Activated T-cell treated with anti-CD3 and anti-CD28 coated beads, Interleukin-2, amount 50 U/mL, for 4 hours (primary cell): Measurements from ENCODE around the gene GTF2F2. TPM values are rescaled to one million over a fixed set of nuclear protein-coding genes. Genes with fewer than 3 reads are reported as not detected.
"Not testable (repeated sequence)": the region's sequence is repeated elsewhere in the genome, so short reads cannot be mapped to it uniquely, and the experiment has no call there.

Experiments
- ATAC-seq, 2 donors: fragments of 200-7000 bp; cut with Tn5 transposase; one replicate each; pipeline ENCODE4 v1.10.0; 2021
- DNase-seq: peaks from one replicate; pipeline ENCODE4 v3.0.0-alpha.2; 2020
- H3K27me3 Mint-ChIP-seq: one replicate; pipeline ENCODE4 v1.8.0; 2021; ENCODE audit warnings: low read depth, mixed read lengths
- H3K36me3 Mint-ChIP-seq: one replicate; pipeline ENCODE4 v1.8.0; 2022; ENCODE audit warnings: mixed read lengths; ENCODE audit not compliant: insufficient read depth
- H3K4me1 Mint-ChIP-seq: one replicate; pipeline ENCODE4 v1.8.0; 2021; ENCODE audit warnings: low read depth, mixed read lengths
- H3K4me3 Mint-ChIP-seq: one replicate; pipeline ENCODE4 v1.8.0; 2021; ENCODE audit warnings: mild to moderate bottlenecking, moderate library complexity, mixed read lengths
- H3K9me3 Mint-ChIP-seq: one replicate; pipeline ENCODE4 v1.8.0; 2021; ENCODE audit warnings: mixed read lengths
- total RNA-seq, 3 donors: library from RNA; stranded (reverse); gene quantifications; one replicate each; pipeline ENCODE4 v1.2.1, GENCODE V29; 2021

The GTF2F2 gene
- total RNA-seq, 3 donors from 2014 or later: 34.5 to 35.9 (median 35.5) TPM

DNA sequence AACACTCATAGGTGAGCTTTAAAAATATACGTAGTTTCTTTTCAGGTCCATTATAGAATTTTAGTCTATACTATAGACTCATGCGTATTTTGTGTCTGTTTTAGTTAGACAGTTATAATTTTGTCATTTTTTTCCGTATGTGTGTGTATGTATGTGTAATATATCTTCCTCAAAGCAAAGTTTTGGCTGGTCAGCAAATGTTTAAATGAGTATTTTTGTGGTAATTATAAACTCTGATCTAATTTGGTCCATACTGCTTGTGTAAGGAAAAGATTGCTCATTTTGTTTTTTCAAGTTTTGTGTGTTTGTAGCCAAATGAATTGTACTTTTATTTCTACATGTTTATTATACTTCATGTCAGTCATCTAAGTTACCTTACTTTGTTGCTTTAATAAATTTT is 60.0 kb downstream of the GTF2F2 start:
- DNase-seq: no peak
- no peak for ATAC-seq
- no peak overlapping the region for H3K4me3 Mint-ChIP-seq
- H3K9me3 Mint-ChIP-seq: no peaks in the 10 kb centered on the region
- H3K36me3 Mint-ChIP-seq: peaks cover 23% of the 10 kb centered on the region
- H3K4me1 Mint-ChIP-seq: peaks cover 42% of the 10 kb centered on the region
- H3K27me3 Mint-ChIP-seq: no peaks in the 10 kb centered on the region

- Mint-ChIP-seq H3K9me3 (no peaks in the 10 kb centered on the region), H3K27me3 (no peaks in the 10 kb centered on the region), H3K36me3 (peaks cover 20% of the 10 kb centered on the region), H3K4me1 (peaks cover 42% of the 10 kb centered on the region), H3K4me3 (no peak overlapping the region)
- no peak for DNase-seq
- ATAC-seq: peak in 1 of 2 donors; percentile 28
Observed at GRCh38 chr13:45180713-45181601, 60.6 kb downstream of the GTF2F2 start.

- Mint-ChIP-seq H3K9me3 (no peaks in the 10 kb centered on the region), H3K27me3 (no peaks in the 10 kb centered on the region), H3K4me1 (peaks cover 16% of the 10 kb centered on the region), H3K4me3 (no peak overlapping the region), H3K36me3 (peaks cover 16% of the 10 kb centered on the region)
- DNase-seq (no peak), ATAC-seq (no peak)
Observed at GRCh38 chr13:45184693-45185092, 64.4 kb downstream of the GTF2F2 start.

DNA sequence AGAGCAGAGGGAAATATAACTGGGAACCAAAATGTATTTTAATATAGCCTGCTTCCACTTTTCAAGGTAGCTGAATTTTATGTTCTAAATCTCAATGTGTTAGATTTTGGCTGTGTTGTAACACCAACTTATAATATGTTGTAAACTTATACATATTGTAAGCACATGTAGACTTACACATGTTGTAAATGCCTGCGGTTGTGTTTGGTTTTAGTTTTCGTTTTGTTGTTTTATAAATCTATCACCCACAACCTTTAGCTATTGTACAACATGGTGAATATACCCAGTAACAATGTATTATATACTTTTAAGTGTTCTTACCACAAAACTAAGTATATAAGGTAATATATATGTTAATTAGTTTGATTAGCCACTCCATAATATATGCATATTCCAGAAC is 65.0 kb downstream of the GTF2F2 start:
- Mint-ChIP-seq H3K27me3 (no peaks in the 10 kb centered on the region), H3K9me3 (no peaks in the 10 kb centered on the region), H3K4me1 (peaks cover 14% of the 10 kb centered on the region), H3K36me3 (peaks cover 16% of the 10 kb centered on the region), H3K4me3 (no peak overlapping the region)
- DNase-seq (no peak), ATAC-seq (no peak)

GRCh38 chr13:45189077-45189476 is 68.8 kb downstream of the GTF2F2 start:
- not testable (repeated sequence) for ATAC-seq, H3K27me3 Mint-ChIP-seq, DNase-seq, H3K9me3 Mint-ChIP-seq, H3K36me3 Mint-ChIP-seq, H3K4me3 Mint-ChIP-seq, H3K4me1 Mint-ChIP-seq

GRCh38 chr13:45189511-45189910 is 69.2 kb downstream of the GTF2F2 start:
- not testable (repeated sequence) for H3K9me3 Mint-ChIP-seq, DNase-seq, H3K4me1 Mint-ChIP-seq, H3K27me3 Mint-ChIP-seq, ATAC-seq, H3K4me3 Mint-ChIP-seq, H3K36me3 Mint-ChIP-seq

- H3K4me3 Mint-ChIP-seq: no peak overlapping the region
- ATAC-seq (no peak), DNase-seq (no peak)
- peaks cover 6% of the 10 kb centered on the region for H3K4me1 Mint-ChIP-seq
- H3K9me3 Mint-ChIP-seq: no peaks in the 10 kb centered on the region
- H3K27me3 Mint-ChIP-seq: no peaks in the 10 kb centered on the region
- peaks cover 10% of the 10 kb centered on the region for H3K36me3 Mint-ChIP-seq
Observed at GRCh38 chr13:45191874-45192273, 71.6 kb downstream of the GTF2F2 start.

GRCh38 chr13:45194081-45194939 is 74.0 kb downstream of the GTF2F2 start:
- Mint-ChIP-seq H3K27me3 (no peaks in the 10 kb centered on the region), H3K36me3 (peaks cover 8% of the 10 kb centered on the region), H3K4me1 (peaks cover 8% of the 10 kb centered on the region), H3K4me3 (no peak overlapping the region), H3K9me3 (no peaks in the 10 kb centered on the region)
- ATAC-seq (no peak), DNase-seq (no peak)

- H3K9me3 Mint-ChIP-seq: no peaks in the 10 kb centered on the region
- DNase-seq: no peak
- no peaks in the 10 kb centered on the region for H3K27me3 Mint-ChIP-seq
- no peak for ATAC-seq
- no peak overlapping the region for H3K4me3 Mint-ChIP-seq
- peaks cover 8% of the 10 kb centered on the region for H3K4me1 Mint-ChIP-seq
- peaks cover 11% of the 10 kb centered on the region for H3K36me3 Mint-ChIP-seq
Observed at GRCh38 chr13:45195421-45195820, 75.1 kb downstream of the GTF2F2 start.

DNA sequence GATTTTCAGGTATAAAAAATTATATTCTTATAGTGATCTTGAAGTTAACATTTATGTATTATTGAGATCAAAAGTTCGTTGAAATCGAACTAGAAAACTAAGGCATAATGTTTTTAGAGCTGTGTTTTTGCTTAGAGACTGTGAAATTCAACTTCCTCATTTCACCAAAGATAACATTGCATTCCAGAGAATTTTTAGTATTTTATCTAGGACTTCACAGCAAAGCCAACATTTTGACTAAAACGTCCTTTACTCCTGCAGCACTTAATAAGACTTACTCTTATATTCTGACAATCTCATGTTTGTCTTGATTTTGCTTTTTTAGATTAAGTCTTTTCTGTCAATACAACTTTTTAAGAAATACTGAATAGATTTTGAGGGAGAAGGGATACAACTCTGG is 75.8 kb downstream of the GTF2F2 start:
- Mint-ChIP-seq H3K4me3 (no peak overlapping the region), H3K4me1 (peaks cover 8% of the 10 kb centered on the region), H3K27me3 (no peaks in the 10 kb centered on the region), H3K36me3 (peaks cover 14% of the 10 kb centered on the region), H3K9me3 (no peaks in the 10 kb centered on the region)
- ATAC-seq (no peak), DNase-seq (no peak)

DNA sequence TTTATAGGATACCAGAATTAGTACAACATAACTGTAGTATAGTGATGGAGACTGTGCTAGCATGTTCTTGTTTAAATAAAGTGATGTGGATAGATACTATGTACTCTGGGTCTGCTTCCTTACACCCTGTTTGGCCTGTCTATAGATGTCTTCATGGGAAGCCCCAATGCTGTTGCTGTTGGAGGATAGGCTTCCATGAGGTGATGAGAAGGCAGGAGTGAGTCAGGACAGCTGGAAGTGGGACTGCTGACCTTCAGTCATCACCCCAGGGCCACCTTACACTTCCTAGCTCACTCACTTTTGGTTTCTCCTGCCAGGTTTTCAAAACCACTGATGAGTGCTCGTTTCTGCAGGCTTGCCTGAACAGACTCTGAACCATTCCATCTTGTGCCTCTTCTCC is 76.3 kb downstream of the GTF2F2 start:
- Mint-ChIP-seq H3K36me3 (peaks cover 17% of the 10 kb centered on the region), H3K4me1 (peaks cover 8% of the 10 kb centered on the region)
- peak in 1 of 2 donors; percentile 14 for ATAC-seq

GRCh38 chr13:45198041-45198440 is 77.7 kb downstream of the GTF2F2 start:
- H3K4me3 Mint-ChIP-seq: no peak overlapping the region
- no peak for ATAC-seq

More for the DNA sequence above, 76.3 kb downstream of the GTF2F2 start:
- H3K27me3 Mint-ChIP-seq: no peaks in the 10 kb centered on the region
- no peak for DNase-seq
- no peaks in the 10 kb centered on the region for H3K9me3 Mint-ChIP-seq
- no peak overlapping the region for H3K4me3 Mint-ChIP-seq

DNA sequence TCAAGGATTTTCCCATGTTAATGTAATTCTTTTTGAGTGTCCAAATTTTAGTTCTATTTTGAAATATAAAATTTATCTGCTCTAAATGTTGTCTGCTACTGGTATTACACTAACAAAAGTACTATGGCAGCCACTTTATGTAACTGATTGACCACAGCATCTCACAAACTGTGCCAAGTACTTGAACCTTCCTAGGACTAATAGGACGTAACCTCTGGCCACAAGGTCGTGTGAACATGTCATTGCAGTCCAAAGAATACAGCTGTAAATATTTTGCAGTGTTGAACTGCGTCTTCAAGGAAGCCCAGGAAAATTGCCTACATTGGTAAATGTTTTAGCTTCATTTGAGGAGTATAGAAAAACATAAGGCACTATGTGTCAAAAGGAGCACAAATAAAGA is 78.6 kb downstream of the GTF2F2 start:
- H3K4me1 Mint-ChIP-seq: peaks cover 8% of the 10 kb centered on the region
- DNase-seq: no peak
- H3K27me3 Mint-ChIP-seq: no peaks in the 10 kb centered on the region
- H3K4me3 Mint-ChIP-seq: no peak overlapping the region
- H3K36me3 Mint-ChIP-seq: peaks cover 20% of the 10 kb centered on the region
- H3K9me3 Mint-ChIP-seq: no peaks in the 10 kb centered on the region
- no peak for ATAC-seq

More at GRCh38 chr13:45198041-45198440, 77.7 kb downstream of the GTF2F2 start:
- DNase-seq: no peak
- Mint-ChIP-seq H3K9me3 (no peaks in the 10 kb centered on the region), H3K36me3 (peaks cover 20% of the 10 kb centered on the region), H3K4me1 (peaks cover 8% of the 10 kb centered on the region), H3K27me3 (no peaks in the 10 kb centered on the region)

- ATAC-seq: no peak
- H3K4me3 Mint-ChIP-seq: no peak overlapping the region
- no peak for DNase-seq
- peaks cover 15% of the 10 kb centered on the region for H3K36me3 Mint-ChIP-seq
- H3K4me1 Mint-ChIP-seq: peaks cover 9% of the 10 kb centered on the region
- no peaks in the 10 kb centered on the region for H3K9me3 Mint-ChIP-seq
- H3K27me3 Mint-ChIP-seq: no peaks in the 10 kb centered on the region
Observed at GRCh38 chr13:45199711-45200110, 79.4 kb downstream of the GTF2F2 start.
